MM.1S (cell line): ENCODE results near the gene MOAP1.

Experiments
- CTCF ChIP-seq: fragments of 300-600 bp; sonication (generic); IDR thresholded peaks from 2 replicates; pipeline ENCODE4 v1.5.1; 2016; ENCODE audit warnings: antibody characterized with exemption, low read length, mixed read lengths
- EZH2 ChIP-seq: fragments of 300-600 bp; sonication (generic); optimal IDR thresholded peaks from 2 replicates; pipeline ENCODE3; 2017; ENCODE audit warnings: low read depth, mild to moderate bottlenecking, antibody characterized with exemption, low read length, mixed read lengths

DNA sequence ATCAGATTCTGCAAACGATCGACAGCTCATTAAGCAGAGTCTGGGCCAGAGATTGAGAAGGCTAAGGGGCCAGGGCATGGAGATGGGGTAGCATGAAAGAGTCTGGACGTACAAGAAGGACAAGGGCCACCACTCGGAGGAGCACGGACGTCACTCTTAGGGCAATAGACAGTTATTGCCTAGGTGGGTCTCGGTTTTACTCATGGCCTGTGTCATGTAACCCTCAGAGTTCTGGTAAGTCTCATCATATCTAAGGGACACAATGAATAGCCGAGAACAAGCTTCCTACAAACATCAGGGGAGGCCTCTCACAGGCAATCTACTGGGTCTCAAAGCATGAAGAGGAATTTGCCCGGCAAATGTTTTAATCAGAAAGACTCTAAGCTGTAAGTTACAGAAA, 38.6 kb downstream of the MOAP1 start:
- no peak for TF ChIP-seq EZH2
- no peak for TF ChIP-seq CTCF
